ENCODE data around the gene DNAJC10. TPM values are rescaled to one million over a fixed set of nuclear protein-coding genes. Genes with fewer than 3 reads are reported as not detected.

Gene DNAJC10
- total RNA-seq, 1 donor from 2014 or later = 37.1 TPM

DNA sequence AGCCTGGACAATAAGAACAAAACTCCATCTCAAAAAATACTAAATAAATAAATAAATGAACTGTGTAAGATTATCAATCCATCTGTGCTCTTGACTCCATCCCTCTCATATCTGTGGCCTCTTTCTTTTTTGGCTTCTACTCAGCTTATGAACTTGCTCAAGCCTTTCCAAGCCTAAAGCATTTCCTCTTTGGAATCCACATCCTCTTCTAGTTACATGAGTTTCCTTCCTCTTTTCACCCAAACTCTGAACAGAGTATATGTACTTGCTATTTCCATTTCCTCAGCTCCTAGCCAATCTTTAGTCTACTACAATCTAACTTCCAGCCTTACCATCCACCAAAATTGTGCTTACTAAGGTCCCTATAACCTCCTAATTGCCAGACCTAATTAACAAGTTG, 2.5 kb upstream of the DNAJC10 start:
- no peaks in the 10 kb centered on the region for H3K9me3 ChIP-seq
- intact Hi-C loops (cut with DNase I) = no loop called here
- TF ChIP-seq POLR2A (IDR thresholded peaks at IDR 0.05) (no peak), POLR2AphosphoS5 (IDR thresholded peaks at IDR 0.05; ENCODE audit: insufficient read depth in 1 of 2, low read depth in 1 of 2) (no peak)
- TF ChIP-seq, protein P1, sequence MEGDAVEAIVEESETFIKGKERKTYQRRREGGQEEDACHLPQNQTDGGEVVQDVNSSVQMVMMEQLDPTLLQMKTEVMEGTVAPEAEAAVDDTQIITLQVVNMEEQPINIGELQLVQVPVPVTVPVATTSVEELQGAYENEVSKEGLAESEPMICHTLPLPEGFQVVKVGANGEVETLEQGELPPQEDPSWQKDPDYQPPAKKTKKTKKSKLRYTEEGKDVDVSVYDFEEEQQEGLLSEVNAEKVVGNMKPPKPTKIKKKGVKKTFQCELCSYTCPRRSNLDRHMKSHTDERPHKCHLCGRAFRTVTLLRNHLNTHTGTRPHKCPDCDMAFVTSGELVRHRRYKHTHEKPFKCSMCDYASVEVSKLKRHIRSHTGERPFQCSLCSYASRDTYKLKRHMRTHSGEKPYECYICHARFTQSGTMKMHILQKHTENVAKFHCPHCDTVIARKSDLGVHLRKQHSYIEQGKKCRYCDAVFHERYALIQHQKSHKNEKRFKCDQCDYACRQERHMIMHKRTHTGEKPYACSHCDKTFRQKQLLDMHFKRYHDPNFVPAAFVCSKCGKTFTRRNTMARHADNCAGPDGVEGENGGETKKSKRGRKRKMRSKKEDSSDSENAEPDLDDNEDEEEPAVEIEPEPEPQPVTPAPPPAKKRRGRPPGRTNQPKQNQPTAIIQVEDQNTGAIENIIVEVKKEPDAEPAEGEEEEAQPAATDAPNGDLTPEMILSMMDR (IDR thresholded peaks at IDR 0.05) = no peak

DNA sequence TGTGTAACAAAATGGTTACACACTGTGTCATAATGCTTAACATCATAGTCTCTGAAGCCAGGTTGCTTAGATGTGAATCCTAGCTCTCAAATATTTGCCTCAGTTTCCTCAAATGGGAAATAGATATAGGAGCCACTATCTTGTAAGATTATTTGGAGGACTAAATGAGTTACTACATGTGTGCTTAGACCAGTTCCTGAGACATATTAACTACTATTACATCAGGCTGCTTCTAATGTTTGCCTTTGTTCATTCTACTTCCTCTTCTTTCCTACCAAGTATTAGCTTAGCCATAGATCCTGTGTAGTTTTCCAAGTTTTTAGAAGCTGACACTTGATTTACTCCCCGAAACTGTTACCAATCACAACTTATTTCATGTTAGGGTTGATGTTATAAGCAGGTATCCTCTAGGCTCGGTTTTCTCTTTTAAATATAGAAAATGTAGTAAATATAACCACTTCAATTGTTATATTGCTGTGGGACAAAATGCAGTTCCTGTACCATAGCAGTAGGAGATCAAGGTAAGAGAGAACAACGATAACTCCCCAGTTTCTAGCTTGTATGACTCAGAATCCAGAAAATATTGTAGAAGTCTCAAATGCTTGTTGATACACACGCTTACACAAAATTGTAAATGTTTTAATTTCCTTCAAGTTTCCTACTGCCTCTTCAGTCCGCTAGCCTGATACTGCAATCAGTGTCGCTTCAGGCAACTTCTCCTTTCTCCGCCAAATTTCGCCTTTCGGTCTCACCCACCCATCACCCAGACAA, 751 bp upstream of the DNAJC10 start:
- TF ChIP-seq, protein P1 (IDR thresholded peaks at IDR 0.05) = no peak
- TF ChIP-seq POLR2A (IDR thresholded peaks at IDR 0.05) (no peak), POLR2AphosphoS5 (IDR thresholded peaks at IDR 0.05; ENCODE audit: insufficient read depth in 1 of 2, low read depth in 1 of 2) (no peak)
- Histone ChIP-seq H3K9me3 (no peaks in the 10 kb centered on the region), H3K4me3 (peak overlapping the region; percentile 90 to 99), H3K4me1 (peaks cover 26% of the 10 kb centered on the region), H3K27ac (peak overlapping the region; percentile 81), H3K36me3 (peaks cover 0 to 4% of the 10 kb centered on the region in 2 donors), H3K27me3 (no peaks in the 10 kb centered on the region)
- no peak for DNase-seq (ENCODE audit: extremely low spot score in 2 of 2)
- intact Hi-C loops (cut with DNase I) = no loop called here

More for the DNA sequence above, 2.5 kb upstream of the DNAJC10 start:
- Histone ChIP-seq H3K4me3 (no peak overlapping the region), H3K27ac (no peak overlapping the region), H3K27me3 (no peaks in the 10 kb centered on the region), H3K36me3 (no peaks in the 10 kb centered on the region), H3K4me1 (peaks cover 26% of the 10 kb centered on the region)
- no peak for DNase-seq (ENCODE audit: extremely low spot score in 2 of 2)

DNA sequence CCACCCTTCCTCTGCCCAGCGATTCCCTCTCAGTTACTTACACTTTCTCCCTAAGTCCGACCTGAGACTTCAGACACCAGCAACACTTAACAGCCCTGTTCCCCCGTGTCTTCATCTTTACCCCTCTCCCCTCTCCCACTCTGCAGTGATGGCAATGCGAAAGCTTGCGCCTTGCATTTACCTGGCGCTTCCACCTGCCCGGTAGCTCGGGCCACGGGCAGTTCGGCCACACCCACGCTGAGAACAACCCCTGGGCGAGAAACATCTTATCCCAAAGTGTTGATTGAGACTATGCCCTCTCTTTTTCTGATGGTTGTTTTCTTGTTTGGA, 558 bp downstream of the DNAJC10 start:
- Histone ChIP-seq H3K27me3 (no peaks in the 10 kb centered on the region), H3K36me3 (peaks cover 0 to 7% of the 10 kb centered on the region in 2 donors), H3K9me3 (no peaks in the 10 kb centered on the region), H3K4me1 (peaks cover 26% of the 10 kb centered on the region), H3K27ac (peak overlapping the region; percentile 81), H3K4me3 (peak overlapping the region; percentile 90 to 99)
- intact Hi-C loops (cut with DNase I) = no loop called here
- TF ChIP-seq, protein P1 (IDR thresholded peaks at IDR 0.05) = no peak
- TF ChIP-seq POLR2AphosphoS5 (IDR thresholded peaks at IDR 0.05; ENCODE audit: insufficient read depth in 1 of 2, low read depth in 1 of 2) = no peak
- TF ChIP-seq POLR2A (IDR thresholded peaks at IDR 0.05) = no peak
- no peak for DNase-seq (ENCODE audit: extremely low spot score in 2 of 2)

DNA sequence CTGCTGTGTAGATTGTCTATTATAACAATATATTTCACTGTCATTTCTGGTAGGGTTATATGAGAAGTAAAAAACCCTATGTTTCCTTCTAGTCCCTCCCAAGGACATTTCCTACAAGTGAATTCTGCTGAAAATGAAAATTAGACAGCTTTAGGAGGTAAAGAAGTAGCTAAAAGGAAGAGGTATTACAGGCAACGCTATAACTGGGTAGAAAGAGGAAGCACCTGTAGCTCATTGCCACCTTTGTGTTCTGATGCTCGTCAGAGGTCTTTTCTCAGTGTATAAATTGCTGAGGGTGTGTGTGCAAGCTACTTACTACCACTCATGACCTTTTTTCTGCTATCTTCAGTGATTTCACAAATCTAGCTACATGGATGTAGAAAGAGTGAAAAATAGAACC, 1.4 kb downstream of the DNAJC10 start:
- intact Hi-C loops (cut with DNase I) = no loop called here
- DNase-seq (ENCODE audit: extremely low spot score in 2 of 2) = no peak
- Histone ChIP-seq H3K9me3 (no peaks in the 10 kb centered on the region), H3K4me1 (peaks cover 26% of the 10 kb centered on the region), H3K36me3 (peaks cover 0 to 7% of the 10 kb centered on the region in 2 donors), H3K27ac (peak overlapping the region; percentile 81), H3K27me3 (no peaks in the 10 kb centered on the region), H3K4me3 (no peak overlapping the region)
- TF ChIP-seq, protein P1 (IDR thresholded peaks at IDR 0.05) = no peak

DNA sequence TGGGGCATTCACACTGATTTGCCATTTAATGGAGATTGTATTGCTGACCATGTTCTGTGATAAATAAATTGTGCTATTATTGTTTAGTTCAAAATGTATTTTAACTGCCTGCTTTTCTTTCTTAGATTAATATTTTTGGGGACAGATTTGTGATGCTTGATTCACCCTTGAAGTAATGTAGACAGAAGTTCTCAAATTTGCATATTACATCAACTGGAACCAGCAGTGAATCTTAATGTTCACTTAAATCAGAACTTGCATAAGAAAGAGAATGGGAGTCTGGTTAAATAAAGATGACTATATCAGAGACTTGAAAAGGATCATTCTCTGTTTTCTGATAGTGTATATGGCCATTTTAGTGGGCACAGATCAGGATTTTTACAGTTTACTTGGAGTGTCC, 1.8 kb downstream of the DNAJC10 start:
- Histone ChIP-seq H3K4me3 (no peak overlapping the region), H3K27ac (no peak overlapping the region), H3K4me1 (peaks cover 26% of the 10 kb centered on the region), H3K9me3 (no peaks in the 10 kb centered on the region), H3K27me3 (no peaks in the 10 kb centered on the region), H3K36me3 (peaks cover 0 to 7% of the 10 kb centered on the region in 2 donors)
- TF ChIP-seq, protein P1 (IDR thresholded peaks at IDR 0.05) = no peak
- TF ChIP-seq POLR2AphosphoS5 (IDR thresholded peaks at IDR 0.05; ENCODE audit: insufficient read depth in 1 of 2, low read depth in 1 of 2) (no peak), POLR2A (IDR thresholded peaks at IDR 0.05) (no peak)
- intact Hi-C loops (cut with DNase I) = no loop called here
- no peak for DNase-seq (ENCODE audit: extremely low spot score in 2 of 2)

Data from vagina (tissue), 2 donors.